ENCODE measurements around the gene EPHA2.

DNA sequence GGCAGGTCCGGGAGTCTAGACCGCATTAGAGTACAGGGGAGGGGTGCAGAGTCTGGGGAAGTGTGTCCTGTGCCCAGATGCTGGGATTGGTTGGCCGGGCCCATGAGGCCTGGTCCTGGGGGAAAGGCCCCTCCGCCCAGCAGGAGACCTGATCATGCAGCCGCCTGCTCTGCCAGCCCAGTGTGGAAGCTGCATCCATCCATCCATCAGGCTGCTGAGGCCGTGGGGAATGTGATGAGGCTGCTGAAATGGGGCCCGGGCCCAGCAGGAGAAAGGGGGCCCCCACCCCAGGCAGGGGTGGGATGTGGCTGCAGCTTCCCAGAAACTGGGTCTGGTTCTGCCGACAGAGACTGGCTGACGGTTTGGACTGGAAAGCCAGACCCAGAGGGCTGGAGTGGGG, 37.2 kb downstream of the EPHA2 start:
- TF ChIP-seq, protein P1, sequence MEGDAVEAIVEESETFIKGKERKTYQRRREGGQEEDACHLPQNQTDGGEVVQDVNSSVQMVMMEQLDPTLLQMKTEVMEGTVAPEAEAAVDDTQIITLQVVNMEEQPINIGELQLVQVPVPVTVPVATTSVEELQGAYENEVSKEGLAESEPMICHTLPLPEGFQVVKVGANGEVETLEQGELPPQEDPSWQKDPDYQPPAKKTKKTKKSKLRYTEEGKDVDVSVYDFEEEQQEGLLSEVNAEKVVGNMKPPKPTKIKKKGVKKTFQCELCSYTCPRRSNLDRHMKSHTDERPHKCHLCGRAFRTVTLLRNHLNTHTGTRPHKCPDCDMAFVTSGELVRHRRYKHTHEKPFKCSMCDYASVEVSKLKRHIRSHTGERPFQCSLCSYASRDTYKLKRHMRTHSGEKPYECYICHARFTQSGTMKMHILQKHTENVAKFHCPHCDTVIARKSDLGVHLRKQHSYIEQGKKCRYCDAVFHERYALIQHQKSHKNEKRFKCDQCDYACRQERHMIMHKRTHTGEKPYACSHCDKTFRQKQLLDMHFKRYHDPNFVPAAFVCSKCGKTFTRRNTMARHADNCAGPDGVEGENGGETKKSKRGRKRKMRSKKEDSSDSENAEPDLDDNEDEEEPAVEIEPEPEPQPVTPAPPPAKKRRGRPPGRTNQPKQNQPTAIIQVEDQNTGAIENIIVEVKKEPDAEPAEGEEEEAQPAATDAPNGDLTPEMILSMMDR (IDR thresholded peaks at IDR 0.05) = no peak
- no peak for TF ChIP-seq EP300 (IDR thresholded peaks at IDR 0.05)

Data from tibial nerve (tissue), 4 donors.